HepG2 (cell line): ENCODE results near the gene FPGS. TPM values are rescaled to one million over a fixed set of nuclear protein-coding genes. Genes with fewer than 3 reads are reported as not detected.

Source experiments
- ATF7-NPFF ChIP-seq: sonication (generic); formaldehyde crosslinking; IDR thresholded peaks from 2 replicates; pipeline ENCODE4 v1.8.1; 2023; ENCODE audit warnings: mild to moderate bottlenecking, low read depth, missing genetic modification reagents, moderate library complexity
- CBX2 ChIP-seq, 2 experiments: fragments of 200-600 bp in 1 of 2; sonication (generic); formaldehyde crosslinking in 1 of 2; IDR thresholded peaks; 2 replicates each; pipeline versions ENCODE4 v1.7.0 to v1.8.1; 2018 to 2022; ENCODE audit warnings: low read depth in 2 of 2, low read length in 1 of 2, mild to moderate bottlenecking in 1 of 2, missing genetic modification reagents in 1 of 2
- CREB1 ChIP-seq, 2 experiments: fragments of 450-650 bp in 1 of 2; IDR thresholded peaks; 2 replicates each; pipeline ENCODE4 v1.6.1; 2016 to 2017; ENCODE audit warnings: control low read depth in 1 of 2, mild to moderate bottlenecking in 1 of 2, missing compliant biosample characterization in 1 of 2, missing genetic modification characterization in 1 of 2
- E2F2 ChIP-seq: sonication (generic); formaldehyde crosslinking; IDR thresholded peaks from 2 replicates; pipeline ENCODE4 v1.4.0; 2020; ENCODE audit warnings: missing genetic modification reagents, borderline replicate concordance
- GABPB1 ChIP-seq: IDR thresholded peaks from 2 replicates; pipeline ENCODE4 v1.6.1; 2016; ENCODE audit warnings: mild to moderate bottlenecking, missing genetic modification reagents, moderate library complexity, missing compliant biosample characterization
- MED1 ChIP-seq: sonication (generic); formaldehyde crosslinking; IDR thresholded peaks from 2 replicates; pipeline ENCODE4 v1.4.0; 2020; ENCODE audit warnings: missing genetic modification reagents
- NRL ChIP-seq: sonication (generic); formaldehyde crosslinking; IDR thresholded peaks from 2 replicates; pipeline ENCODE4 v1.5.0; 2020; ENCODE audit warnings: missing genetic modification reagents, mild to moderate bottlenecking, moderate library complexity, borderline replicate concordance
- POLR2AphosphoS5 ChIP-seq: IDR thresholded peaks from 2 replicates; pipeline ENCODE4 v1.6.1; 2012; ENCODE audit warnings: low read depth, low read length
- SMAD3 ChIP-seq: sonication (generic); formaldehyde crosslinking; IDR thresholded peaks from 2 replicates; pipeline ENCODE4 v1.4.0; 2020; ENCODE audit warnings: missing genetic modification reagents
- SMC3 ChIP-seq: IDR thresholded peaks from 2 replicates; pipeline ENCODE4 v1.6.1; 2011; ENCODE audit warnings: low read length, improper control_type of control experiment
- ZNF609 ChIP-seq: sonication (generic); formaldehyde crosslinking; IDR thresholded peaks from 2 replicates; pipeline ENCODE4 v1.4.0; 2020; ENCODE audit warnings: mild to moderate bottlenecking, missing genetic modification reagents, borderline replicate concordance
- ZSCAN25 ChIP-seq: sonication (generic); formaldehyde crosslinking; IDR thresholded peaks from 2 replicates; pipeline ENCODE4 v1.8.0; 2022; ENCODE audit warnings: mild to moderate bottlenecking, missing genetic modification reagents
- polyA plus RNA-seq, 8 experiments: library from polyadenylated mRNA; depleted of rRNA in 3 of 8; stranded (reverse) in 7 of 8; unstranded in 1 of 8; fragments of >200 nt; fragmentation: Illumina TruSeq in 4 of 8; extraction: Trizol in 4 of 8; gene quantifications; 2 replicates each; pipeline versions ENCODE4 v1.2.1 to v1.2.3, GENCODE V29; 2011 to 2016; ENCODE audit warnings: low read depth in 4 of 8, missing spikeins in 1 of 8, mixed read lengths in 1 of 8; ENCODE audit not compliant: insufficient read depth in 1 of 8
- total RNA-seq, 5 experiments: library from RNA; depleted of rRNA; stranded (reverse); fragments of >200 nt; fragmentation: Illumina TruSeq; extraction: Trizol; gene quantifications; 2 replicates each; pipeline ENCODE4 v1.2.3, GENCODE V29; 2016; ENCODE audit warnings: low read depth in 1 of 5
- TF ChIP-seq, protein P1 (sequence below): sonication (generic); IDR thresholded peaks from 2 replicates; pipeline ENCODE4 v1.6.1; 2016; ENCODE audit warnings: low read depth, borderline replicate concordance
- TF ChIP-seq, protein P2 (sequence below): sonication (generic); formaldehyde crosslinking; IDR thresholded peaks from 2 replicates; pipeline ENCODE4 v1.5.0; 2020; ENCODE audit warnings: missing genetic modification reagents
- TF ChIP-seq, protein P3 (sequence below): sonication (generic); formaldehyde crosslinking; conservative IDR thresholded peaks from 2 replicates; pipeline ENCODE4 v1.4.0; 2020; ENCODE audit warnings: missing genetic modification reagents

The FPGS gene
- total and polyA plus RNA-seq, 2 of the 13 experiments (the other 11 are each of a cell fraction or from before 2014, with no cell fraction given), result 35.6 to 36.8 TPM

GRCh38 chr9:127862075-127863011 lies 59.7 kb downstream of the FPGS start (continued):
- TF ChIP-seq ZSCAN25 (CRISPR knock-in tag) (peak; percentile 42; the same call in 1 of the 2 replicates), GABPB1 (CRISPR knock-in tag) (peak; percentile 67; the same call in 1 of the 2 replicates), E2F2 (no peak), ZNF609 (CRISPR knock-in tag) (peak; percentile 59; the same call in 1 of the 2 replicates), MED1 (CRISPR knock-in tag) (peak; percentile 54), SMAD3 (CRISPR knock-in tag) (no peak), ATF7-NPFF (peak; percentile 67), CREB1 (IDR thresholded peaks at IDR 0.05) (no peak), CREB1 (CRISPR knock-in tag; IDR thresholded peaks at IDR 0.05) (no peak), NRL (CRISPR knock-in tag) (0 out of 2 replicates have a peak, but pooled peaks have one; percentile 45), POLR2AphosphoS5 (no peak), SMC3 (no peak), CBX2 (IDR thresholded peaks at IDR 0.05; ENCODE audit: low read depth, low read length) (no peak), CBX2 (CRISPR knock-in tag; IDR thresholded peaks at IDR 0.05; ENCODE audit: low read depth) (0 out of 2 replicates have a peak, but pooled peaks have one; percentile 57)
- TF ChIP-seq, protein P1, sequence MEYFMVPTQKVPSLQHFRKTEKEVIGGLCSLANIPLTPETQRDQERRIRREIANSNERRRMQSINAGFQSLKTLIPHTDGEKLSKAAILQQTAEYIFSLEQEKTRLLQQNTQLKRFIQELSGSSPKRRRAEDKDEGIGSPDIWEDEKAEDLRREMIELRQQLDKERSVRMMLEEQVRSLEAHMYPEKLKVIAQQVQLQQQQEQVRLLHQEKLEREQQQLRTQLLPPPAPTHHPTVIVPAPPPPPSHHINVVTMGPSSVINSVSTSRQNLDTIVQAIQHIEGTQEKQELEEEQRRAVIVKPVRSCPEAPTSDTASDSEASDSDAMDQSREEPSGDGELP, result no peak; the same call in 1 of the 2 replicates
- TF ChIP-seq, protein P2, sequence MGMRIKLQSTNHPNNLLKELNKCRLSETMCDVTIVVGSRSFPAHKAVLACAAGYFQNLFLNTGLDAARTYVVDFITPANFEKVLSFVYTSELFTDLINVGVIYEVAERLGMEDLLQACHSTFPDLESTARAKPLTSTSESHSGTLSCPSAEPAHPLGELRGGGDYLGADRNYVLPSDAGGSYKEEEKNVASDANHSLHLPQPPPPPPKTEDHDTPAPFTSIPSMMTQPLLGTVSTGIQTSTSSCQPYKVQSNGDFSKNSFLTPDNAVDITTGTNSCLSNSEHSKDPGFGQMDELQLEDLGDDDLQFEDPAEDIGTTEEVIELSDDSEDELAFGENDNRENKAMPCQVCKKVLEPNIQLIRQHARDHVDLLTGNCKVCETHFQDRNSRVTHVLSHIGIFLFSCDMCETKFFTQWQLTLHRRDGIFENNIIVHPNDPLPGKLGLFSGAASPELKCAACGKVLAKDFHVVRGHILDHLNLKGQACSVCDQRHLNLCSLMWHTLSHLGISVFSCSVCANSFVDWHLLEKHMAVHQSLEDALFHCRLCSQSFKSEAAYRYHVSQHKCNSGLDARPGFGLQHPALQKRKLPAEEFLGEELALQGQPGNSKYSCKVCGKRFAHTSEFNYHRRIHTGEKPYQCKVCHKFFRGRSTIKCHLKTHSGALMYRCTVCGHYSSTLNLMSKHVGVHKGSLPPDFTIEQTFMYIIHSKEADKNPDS (CRISPR knock-in tag), result no peak
- TF ChIP-seq, protein P3, sequence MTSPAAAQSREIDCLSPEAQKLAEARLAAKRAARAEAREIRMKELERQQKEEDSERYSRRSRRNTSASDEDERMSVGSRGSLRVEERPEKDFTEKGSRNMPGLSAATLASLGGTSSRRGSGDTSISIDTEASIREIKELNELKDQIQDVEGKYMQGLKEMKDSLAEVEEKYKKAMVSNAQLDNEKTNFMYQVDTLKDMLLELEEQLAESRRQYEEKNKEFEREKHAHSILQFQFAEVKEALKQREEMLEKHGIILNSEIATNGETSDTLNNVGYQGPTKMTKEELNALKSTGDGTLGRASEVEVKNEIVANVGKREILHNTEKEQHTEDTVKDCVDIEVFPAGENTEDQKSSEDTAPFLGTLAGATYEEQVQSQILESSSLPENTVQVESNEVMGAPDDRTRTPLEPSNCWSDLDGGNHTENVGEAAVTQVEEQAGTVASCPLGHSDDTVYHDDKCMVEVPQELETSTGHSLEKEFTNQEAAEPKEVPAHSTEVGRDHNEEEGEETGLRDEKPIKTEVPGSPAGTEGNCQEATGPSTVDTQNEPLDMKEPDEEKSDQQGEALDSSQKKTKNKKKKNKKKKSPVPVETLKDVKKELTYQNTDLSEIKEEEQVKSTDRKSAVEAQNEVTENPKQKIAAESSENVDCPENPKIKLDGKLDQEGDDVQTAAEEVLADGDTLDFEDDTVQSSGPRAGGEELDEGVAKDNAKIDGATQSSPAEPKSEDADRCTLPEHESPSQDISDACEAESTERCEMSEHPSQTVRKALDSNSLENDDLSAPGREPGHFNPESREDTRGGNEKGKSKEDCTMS (CRISPR knock-in tag), result no peak
